Measurements from ENCODE around the gene GNB1. TPM values are rescaled to one million over a fixed set of nuclear protein-coding genes. Genes with fewer than 3 reads are reported as not detected.

GNB1 gene
- total RNA-seq, 1 experiment from 2014 or later: 400 TPM

DNA sequence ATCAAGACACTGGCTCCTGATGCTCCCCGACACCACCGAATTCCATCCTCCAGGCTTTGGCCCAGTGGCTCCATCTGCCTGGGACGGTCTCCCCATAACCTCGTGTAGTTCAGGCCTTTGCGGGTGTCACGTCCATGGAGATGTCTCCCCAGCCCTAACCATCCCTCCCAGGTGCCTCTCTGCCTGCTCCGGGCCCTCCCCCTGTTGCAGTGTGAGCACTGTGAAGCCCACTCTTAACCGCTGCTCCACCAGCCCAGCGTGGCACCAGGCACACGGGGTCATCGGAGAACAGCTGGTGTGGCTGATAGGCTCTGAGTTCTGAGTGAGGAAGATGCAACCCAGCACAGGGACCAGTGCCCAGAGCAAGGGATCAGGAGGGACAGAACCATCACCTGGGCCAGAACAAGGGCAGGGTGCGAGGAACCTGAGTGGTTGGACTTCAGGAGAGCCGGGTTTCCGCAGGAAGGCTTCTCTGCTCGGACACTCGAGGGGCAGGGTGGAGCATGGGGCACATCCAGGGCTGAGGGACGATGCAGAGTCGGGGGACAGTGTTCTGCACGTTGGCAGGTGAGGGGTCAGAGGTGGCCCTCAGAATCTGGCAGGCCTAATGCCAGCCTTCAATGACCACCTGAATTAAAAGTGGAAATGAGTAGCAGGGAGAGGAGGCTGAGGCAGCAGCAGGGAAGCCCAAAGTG is 2.6 kb upstream of the GNB1 start:
- H3K23me2 ChIP-seq (ENCODE audit: insufficient read length, low read depth, low read length, poor library complexity, severe bottlenecking): peaks cover 6% of the 10 kb centered on the region
- peak overlapping the region in 1 of 3 experiments; percentile 47; a peak in 1 of 7 replicates for H3K27ac Mint-ChIP-seq

More for the DNA sequence above, 2.6 kb upstream of the GNB1 start:
- Histone ChIP-seq H3K79me2 (ENCODE audit: insufficient read depth, low read length) (peaks cover 14% of the 10 kb centered on the region; the same call in 1 of the 2 replicates), H3K23ac (ENCODE audit: insufficient read length, low read depth, low read length) (no peak overlapping the region), H2BK15ac (ENCODE audit: low read depth, low read length) (no peak overlapping the region), H2BK20ac (ENCODE audit: low read depth, low read length, poor library complexity, severe bottlenecking) (no peak overlapping the region), H3K79me1 (ENCODE audit: insufficient read depth, low read depth, low read length, poor library complexity, severe bottlenecking) (no peaks in the 10 kb centered on the region), H3K27me3 (ENCODE audit: insufficient read depth, low read length) (no peaks in the 10 kb centered on the region; the same call in none of the 2 replicates), H2BK12ac (ENCODE audit: insufficient read length, low read depth, low read length) (no peak overlapping the region), H3K9ac (ENCODE audit: extremely low read depth, insufficient read length, low read length) (no peak overlapping the region), H3K27ac (ENCODE audit: insufficient read length, low read depth, low read length) (no peak overlapping the region), H3K4me2 (ENCODE audit: insufficient read depth, insufficient read length, low read length) (no peak overlapping the region), H3K4me1 (ENCODE audit: insufficient read depth, low read length) (peaks cover 5% of the 10 kb centered on the region; the same call in 1 of the 2 replicates), H2AFZ (ENCODE audit: low read length) (no peak overlapping the region), H3K56ac (ENCODE audit: insufficient read length, low read depth, low read length) (no peak overlapping the region), H2AK5ac (ENCODE audit: insufficient read length, low read length) (no peak overlapping the region), H3T11ph (ENCODE audit: low read length) (no peak overlapping the region), H3K18ac (ENCODE audit: insufficient read length, low read depth, low read length) (no peak overlapping the region), H3K9me3 (ENCODE audit: control insufficient read depth, low read depth, low read length) (no peaks in the 10 kb centered on the region), H4K5ac (ENCODE audit: insufficient read length, low read depth, low read length) (no peak overlapping the region), H3K14ac (ENCODE audit: insufficient read depth, low read length) (no peak overlapping the region), H4K8ac (replicated peaks; ENCODE audit: insufficient read length, low read depth, low read length) (no peak overlapping the region), H3K4ac (ENCODE audit: low read depth, low read length) (no peak overlapping the region), H2BK5ac (ENCODE audit: insufficient read length, low read length) (no peak overlapping the region), H4K91ac (ENCODE audit: insufficient read length, low read depth, low read length) (no peak overlapping the region), H2BK120ac (ENCODE audit: low read depth, low read length, poor library complexity, severe bottlenecking) (no peak overlapping the region), H4K20me1 (ENCODE audit: control insufficient read depth, insufficient read depth, insufficient read length) (no peaks in the 10 kb centered on the region)
- DNase-seq: no peak
- Mint-ChIP-seq H3K9me3 (no peaks in the 10 kb centered on the region; a peak in 1 of 5 replicates), H3K4me3 (peak overlapping the region in 1 of 2 experiments; percentile 56; a peak in 2 of 5 replicates), H3K36me3 (ENCODE audit: insufficient read depth in 1 of 3, low read depth in 3 of 3) (no peaks in the 10 kb centered on the region; a peak in 2 of 7 replicates), H3K4me1 (peaks cover 35 to 42% of the 10 kb centered on the region in 2 experiments), H3K27me3 (ENCODE audit: low read depth) (peaks cover 8% of the 10 kb centered on the region)
- TF ChIP-seq, protein P1, sequence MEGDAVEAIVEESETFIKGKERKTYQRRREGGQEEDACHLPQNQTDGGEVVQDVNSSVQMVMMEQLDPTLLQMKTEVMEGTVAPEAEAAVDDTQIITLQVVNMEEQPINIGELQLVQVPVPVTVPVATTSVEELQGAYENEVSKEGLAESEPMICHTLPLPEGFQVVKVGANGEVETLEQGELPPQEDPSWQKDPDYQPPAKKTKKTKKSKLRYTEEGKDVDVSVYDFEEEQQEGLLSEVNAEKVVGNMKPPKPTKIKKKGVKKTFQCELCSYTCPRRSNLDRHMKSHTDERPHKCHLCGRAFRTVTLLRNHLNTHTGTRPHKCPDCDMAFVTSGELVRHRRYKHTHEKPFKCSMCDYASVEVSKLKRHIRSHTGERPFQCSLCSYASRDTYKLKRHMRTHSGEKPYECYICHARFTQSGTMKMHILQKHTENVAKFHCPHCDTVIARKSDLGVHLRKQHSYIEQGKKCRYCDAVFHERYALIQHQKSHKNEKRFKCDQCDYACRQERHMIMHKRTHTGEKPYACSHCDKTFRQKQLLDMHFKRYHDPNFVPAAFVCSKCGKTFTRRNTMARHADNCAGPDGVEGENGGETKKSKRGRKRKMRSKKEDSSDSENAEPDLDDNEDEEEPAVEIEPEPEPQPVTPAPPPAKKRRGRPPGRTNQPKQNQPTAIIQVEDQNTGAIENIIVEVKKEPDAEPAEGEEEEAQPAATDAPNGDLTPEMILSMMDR (conservative IDR thresholded peaks at IDR 0.05): no peak
- no CpG with 5 or more reads among the region's 19 CpGs for WGBS (ENCODE audit: extremely low coverage, insufficient read length, low lambda C conversion rate)

Data from H9 (cell line).